GM06990 (cell line): ENCODE data around the gene AMACR.

Source experiments
- DNase-seq: peaks from one replicate; pipeline ENCODE4 v3.0.0-alpha.2; 2011; ENCODE audit not compliant: insufficient read length; ENCODE audit errors: extremely low read depth
- H3K27me3 ChIP-seq: replicated peaks from 2 replicates; pipeline ENCODE4 v1.6.0; 2011; ENCODE audit warnings: low read length; ENCODE audit not compliant: control insufficient read depth, insufficient read depth
- H3K36me3 ChIP-seq: 2 replicates; pipeline ENCODE4 v1.5.1; 2011; ENCODE audit warnings: low read length; ENCODE audit not compliant: control insufficient read depth, insufficient read depth
- H3K4me3 ChIP-seq: replicated peaks from 2 replicates; pipeline ENCODE4 v1.5.1; 2011; ENCODE audit warnings: low read depth, mild to moderate bottlenecking, control low read depth, low read length
- CTCF ChIP-seq: IDR thresholded peaks from 2 replicates; pipeline ENCODE4 v1.5.1; 2011; ENCODE audit warnings: low read length, control low read depth, mild to moderate bottlenecking, inconsistent platforms; ENCODE audit not compliant: insufficient read depth, poor library complexity, severe bottlenecking

Gene AMACR

GRCh38 chr5:33975852-33976251 is 32.0 kb downstream of the AMACR start:
- Histone ChIP-seq H3K27me3 (no peaks in the 10 kb centered on the region), H3K4me3 (no peak overlapping the region), H3K36me3 (no peaks in the 10 kb centered on the region)
- DNase-seq: no peak
- no peak for TF ChIP-seq CTCF

GRCh38 chr5:33973271-33973670 is 34.6 kb downstream of the AMACR start:
- Histone ChIP-seq H3K36me3 (no peaks in the 10 kb centered on the region), H3K27me3 (no peaks in the 10 kb centered on the region), H3K4me3 (no peak overlapping the region)
- DNase-seq: peak; percentile 20
- no peak for TF ChIP-seq CTCF

- H3K36me3 ChIP-seq: no peaks in the 10 kb centered on the region
- DNase-seq: peak; percentile 40
- peak; percentile 88 for TF ChIP-seq CTCF
- H3K4me3 ChIP-seq: no peak overlapping the region
- H3K27me3 ChIP-seq: no peaks in the 10 kb centered on the region
Measured at GRCh38 chr5:33969572-33970452, 38.0 kb downstream of the AMACR start.

- DNase-seq: no peak
- Histone ChIP-seq H3K36me3 (no peaks in the 10 kb centered on the region), H3K27me3 (no peaks in the 10 kb centered on the region), H3K4me3 (no peak overlapping the region)
- TF ChIP-seq CTCF: no peak
Measured at GRCh38 chr5:33968211-33969005, 39.4 kb downstream of the AMACR start.

- H3K4me3 ChIP-seq: no peak overlapping the region
- H3K36me3 ChIP-seq: no peaks in the 10 kb centered on the region
- TF ChIP-seq CTCF: no peak
- no peaks in the 10 kb centered on the region for H3K27me3 ChIP-seq
- no peak for DNase-seq
Measured at GRCh38 chr5:33966805-33967204, 41.0 kb downstream of the AMACR start.
